NCI-H1694 (cell line): Measurements from ENCODE around the gene IRF8.

ENCODE experiments used
- DNase-seq: peaks from one replicate; lab custom pipeline; 2025; lab: John Stamatoyannopoulos, UW

IRF8 gene

DNA sequence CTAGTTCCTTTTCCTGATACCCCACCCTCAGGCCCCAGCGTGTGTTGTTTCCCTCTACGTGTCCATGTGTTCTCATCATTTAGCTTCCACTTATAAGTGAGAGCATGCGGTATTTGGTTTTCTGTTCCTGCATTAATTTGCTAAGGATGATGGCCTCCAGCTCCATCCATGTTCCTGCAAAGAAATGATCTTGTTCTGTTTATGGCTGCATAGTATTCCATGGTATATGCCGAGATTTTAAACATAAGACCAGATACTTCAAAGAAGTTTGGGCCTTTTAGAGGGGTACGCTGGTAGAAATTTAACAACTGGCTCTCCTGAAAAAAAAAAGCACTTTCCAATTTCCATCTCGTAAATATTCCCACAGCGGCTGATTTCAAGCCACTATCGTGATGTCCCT lies 59.8 kb downstream of the IRF8 start:
- DNase-seq = no peak

DNA sequence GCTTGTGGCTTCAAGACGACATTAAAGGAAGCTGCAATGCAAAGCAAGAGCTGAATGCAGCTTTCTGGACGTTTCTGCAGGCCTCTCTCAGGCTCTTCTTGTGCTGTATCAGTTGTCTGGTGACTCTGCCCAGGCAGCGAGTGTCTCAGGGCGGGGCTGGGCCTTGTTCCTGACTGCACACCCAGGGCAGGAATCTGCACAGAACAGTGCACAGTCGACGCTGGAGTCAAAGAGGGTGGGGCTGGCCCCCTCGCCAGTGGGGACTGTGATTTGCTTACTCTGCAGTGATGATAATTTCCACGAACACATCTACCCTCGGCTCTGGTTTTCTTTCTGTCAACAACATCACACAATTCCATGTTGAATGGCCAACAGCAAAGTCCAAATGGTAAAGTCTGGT lies 60.7 kb downstream of the IRF8 start:
- DNase-seq = no peak

DNA sequence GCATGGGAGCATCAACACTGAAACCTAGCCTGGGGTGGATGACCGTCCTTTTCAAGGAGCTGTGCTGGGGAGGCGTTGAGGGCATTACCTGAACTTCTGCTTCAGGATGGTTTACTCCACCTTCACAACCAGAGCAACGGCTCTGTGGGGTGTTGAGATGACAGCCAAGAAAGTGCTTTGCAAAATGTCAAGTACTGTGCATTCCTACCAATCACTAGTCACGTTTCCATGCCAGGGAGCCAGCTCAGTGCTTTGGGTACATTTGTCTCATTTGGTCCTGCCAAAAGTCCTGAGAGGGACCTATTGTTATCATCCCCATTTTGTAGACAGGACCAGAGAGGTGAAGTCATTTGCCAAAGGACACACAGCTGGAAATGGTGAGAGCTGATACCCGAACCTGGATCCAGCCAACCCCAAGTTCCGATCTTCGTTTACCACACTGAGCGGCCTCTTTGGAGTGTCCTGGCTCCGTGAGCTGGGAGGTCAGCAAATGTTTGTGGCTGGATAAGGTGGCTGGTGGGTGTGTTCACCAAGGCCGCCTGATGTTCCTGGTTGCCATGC lies 61.6 kb downstream of the IRF8 start:
- DNase-seq = no peak

DNA sequence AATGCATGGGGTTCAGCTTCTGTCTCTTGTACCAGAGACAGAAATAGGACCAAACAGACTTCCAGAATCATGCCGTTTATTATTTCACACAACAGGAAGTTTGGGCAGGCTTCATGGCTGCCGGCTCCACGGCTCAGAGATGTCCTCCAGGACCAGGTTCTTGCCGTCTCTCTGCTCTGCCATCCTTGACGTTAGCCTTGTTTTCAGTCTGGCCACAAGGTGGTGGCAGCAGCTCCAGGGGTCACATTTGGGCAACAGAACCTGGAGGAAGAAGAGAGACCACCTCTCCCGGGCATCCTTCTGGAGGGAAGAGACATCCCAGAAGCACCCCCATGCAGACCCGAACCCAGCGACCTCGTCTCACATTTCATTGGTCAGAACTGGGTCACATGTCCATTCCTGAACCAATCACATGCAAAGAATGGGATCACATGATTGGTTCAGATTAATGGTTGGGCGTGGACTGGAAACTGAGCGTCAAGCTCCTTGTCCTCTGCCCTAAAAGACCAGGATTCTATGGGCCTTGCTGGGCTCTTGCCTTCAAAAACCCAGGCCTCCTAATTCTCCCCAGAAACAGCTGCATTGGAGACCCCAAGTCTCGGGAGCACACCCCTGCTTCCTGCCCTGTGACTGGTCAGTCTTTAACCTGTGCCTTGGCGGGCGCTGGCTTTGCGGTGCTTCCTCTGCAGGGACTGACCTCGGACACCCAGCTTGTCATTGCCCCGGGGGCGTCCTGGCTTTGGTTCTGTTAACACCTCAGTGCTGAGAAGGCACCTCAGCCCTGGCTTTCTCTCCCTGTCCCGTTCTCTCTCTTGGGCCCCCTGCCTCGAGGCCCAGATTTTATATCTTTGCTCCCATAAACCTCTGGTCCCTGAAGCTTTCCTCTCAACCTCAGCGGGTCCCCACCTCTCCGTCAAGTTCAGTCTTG lies 63.3 kb downstream of the IRF8 start:
- no peak for DNase-seq

DNA sequence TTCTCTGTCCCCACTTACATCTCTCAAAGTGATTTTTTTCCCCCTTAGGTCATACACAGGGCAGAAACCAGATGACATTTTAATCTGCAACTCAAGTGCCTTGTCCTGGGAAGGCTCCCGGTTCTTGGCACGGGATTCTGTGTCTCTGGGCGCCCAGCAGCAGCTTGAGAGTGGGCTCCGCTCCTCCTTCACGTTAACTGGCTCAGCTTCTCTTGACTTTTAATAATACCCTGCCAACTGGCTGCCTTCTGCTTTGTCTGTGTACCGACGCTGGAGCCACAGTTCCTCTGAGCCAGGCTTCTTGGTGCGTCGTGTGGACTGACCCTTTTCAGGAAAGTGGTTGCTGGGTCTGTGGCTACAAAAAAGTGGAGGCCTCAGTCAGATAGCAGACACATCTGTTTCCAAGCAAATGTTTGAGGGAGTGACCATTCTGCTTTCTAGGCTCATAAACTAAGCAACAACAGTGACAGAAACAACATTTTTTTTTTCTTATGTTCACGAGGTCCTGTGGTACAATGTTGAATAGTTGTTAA lies 64.9 kb downstream of the IRF8 start:
- DNase-seq = no peak

DNA sequence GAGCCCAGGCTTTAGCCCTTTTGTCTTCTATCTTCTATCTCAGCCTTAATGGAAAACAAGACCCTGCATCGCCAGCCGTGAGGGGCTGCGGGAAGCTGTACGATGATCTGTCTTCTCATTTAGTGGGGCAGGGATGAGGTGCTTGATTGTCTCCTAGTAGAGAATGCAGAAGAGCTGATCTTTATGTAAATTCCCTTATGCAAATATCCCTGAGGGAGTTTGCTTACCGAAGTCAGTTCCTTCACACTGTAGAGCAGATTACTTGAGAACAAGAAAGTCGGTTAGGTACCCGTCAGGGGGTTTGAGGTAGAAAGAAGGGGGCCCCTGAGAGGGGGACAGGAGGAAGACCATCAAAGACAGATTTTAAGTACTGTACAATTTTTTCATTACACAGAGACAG lies 66.2 kb downstream of the IRF8 start:
- no peak for DNase-seq

DNA sequence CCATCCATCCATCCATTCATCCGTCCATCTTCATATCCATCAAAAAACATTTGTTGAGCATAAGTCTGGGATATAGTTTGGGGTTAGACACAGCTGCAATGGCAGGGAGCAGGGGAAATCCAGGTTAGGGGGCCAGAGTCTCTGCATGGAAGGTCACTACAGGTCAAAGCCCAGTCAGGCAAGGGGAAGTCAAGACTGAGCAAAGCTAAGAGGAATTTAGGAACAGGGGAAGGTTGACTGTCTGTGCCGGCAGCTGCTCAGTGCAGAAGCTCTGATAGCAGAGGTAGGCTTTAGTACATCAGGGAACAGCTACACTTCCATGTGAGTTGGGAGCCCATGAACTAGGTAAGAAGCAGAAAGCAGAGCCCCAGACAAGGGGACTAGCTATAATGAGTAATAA lies 68.1 kb downstream of the IRF8 start:
- no peak for DNase-seq

DNA sequence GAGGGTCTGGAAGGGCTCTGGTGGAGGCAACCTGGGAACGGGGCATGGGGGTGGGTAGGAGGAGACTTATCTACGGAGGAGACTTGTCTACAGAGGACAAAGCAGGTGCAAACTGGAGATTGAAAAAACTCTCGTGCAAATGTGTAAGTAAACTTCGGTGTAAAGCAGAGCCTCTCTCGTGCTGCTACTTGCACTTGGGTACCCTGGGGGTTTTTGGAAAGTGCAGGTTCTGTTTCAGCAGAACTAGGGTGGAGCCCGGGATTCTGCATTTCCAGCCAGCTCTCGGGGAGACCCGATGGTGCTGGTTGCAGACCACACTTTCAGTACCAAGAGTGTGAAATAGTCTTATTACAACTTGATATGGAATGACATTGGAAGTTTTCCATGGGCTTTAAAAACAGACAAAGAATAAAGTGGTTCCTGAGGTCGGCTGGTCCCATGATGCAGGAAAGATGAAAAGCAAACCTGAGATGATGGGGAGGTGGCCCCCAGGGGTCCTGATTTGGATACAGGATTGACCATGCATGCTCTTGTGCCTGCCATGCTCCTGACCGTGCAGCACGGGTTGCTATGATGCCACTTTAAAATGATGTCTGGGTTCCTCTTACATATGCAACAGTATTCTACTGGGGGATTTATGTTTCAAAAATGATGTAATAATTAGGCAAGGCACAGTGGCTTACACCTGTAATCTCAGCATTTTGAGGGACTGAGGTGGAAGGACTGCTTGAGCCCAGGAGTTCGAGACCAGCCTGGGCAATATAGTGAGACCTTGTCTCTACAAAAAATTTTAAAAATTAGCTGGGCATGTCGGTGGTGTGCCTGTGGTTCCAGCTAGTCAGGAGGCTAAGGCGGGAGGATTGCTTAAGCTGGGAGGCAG lies 69.3 kb downstream of the IRF8 start:
- DNase-seq = no peak

DNA sequence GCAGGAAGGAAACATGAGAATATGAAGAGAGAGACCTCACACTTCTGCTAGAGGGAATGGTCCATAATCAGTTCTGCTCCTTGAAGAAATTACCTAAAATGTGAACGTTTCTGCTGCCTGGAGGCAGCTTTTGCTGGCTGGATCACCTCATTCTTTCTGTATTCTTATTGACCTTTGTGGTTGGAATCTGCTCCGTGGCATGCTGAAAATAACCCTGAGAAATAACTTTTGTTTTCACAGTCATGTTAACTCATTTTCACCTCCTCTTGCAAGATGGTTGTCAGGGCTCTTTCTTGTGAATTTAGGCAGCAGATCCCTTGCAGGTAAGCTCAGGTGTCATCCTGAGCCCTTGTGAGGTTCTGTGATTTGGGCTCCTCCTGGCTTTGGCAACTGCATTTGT lies 70.2 kb downstream of the IRF8 start:
- no peak for DNase-seq

DNA sequence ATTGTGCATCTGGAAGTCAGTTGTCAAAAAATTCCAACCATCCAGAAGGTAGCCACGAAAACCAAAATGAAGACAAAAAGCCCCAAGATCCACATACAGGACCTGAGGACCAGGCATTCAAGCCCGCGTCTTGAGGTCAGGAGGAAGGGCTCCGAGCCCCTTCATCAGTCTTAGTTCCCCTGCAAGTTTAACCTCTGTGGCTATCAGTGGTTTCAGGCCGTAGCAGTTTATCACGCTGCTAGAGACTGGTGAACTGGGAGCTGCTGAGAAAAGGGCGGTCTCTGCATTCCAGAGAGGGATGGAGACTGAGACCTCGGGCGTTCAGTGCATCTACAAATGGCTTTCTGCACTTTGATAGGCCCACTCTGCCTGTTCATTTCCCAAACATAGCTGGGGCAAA lies 70.6 kb downstream of the IRF8 start:
- no peak for DNase-seq

DNA sequence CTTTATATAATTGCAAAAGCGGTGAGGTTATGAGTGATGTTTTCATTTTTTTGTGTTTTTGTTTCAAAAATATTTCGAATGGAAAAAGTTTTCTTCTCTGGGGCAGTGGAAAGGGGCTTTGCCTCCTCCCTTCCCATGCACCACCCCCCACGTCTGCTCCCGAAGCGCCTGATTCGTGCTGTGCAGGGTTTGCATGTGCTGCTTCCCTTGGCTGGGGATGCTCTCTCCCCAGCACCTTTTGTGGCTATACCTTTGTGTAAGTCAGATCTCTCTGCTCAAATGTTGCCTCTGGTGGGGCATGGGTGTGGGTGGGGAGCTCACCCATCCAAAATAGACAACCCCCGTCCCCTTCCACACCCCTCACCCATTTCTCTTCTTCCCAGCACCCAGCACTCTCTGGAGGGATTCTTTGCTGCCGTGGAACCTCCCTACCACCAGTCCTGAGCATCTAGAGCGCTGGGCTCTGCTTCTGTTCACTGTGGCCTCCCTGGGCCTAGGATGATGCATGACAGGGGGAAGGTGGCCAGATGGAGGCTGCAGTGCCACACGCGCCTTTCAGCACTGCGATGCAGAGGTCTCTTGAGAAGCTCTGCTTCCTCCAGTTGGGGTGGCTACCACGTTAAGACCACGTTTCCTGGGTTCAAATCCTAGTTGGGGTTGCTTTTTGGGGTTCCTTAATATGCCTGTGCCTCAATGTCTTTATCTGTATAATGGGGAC lies 71.2 kb downstream of the IRF8 start:
- DNase-seq = no peak

DNA sequence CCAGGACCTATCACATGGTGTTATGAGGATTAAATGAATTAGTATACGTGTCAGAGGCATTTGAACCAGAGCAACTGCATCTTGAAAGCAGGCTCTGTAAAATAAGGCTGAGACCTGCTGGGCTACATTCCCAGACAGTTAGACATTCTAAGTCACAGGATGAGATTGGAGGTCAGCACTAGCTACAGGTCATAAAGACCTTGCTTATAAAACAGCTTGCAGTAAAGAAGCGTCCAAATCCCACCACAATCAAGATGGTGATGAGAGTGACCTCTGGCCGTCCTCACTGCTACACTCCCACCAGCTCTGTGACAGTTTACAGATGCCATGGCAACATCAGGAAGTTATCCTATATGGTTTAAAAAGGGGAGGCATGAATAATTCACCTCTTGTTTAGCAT lies 71.8 kb downstream of the IRF8 start:
- DNase-seq = no peak
